HG03354 (cell line): ENCODE measurements around the gene PRKAG2.
"Not testable (repeated sequence)": the region's sequence is repeated elsewhere in the genome, so short reads cannot be mapped to it uniquely, and the experiment has no call there.

Source experiments
- ATAC-seq: cut with Tn5 transposase; IDR thresholded peaks from one replicate; pipeline ENCODE4 v1.9.1; 2021; ENCODE audit warnings: mild to moderate bottlenecking; ENCODE audit not compliant: unreplicated experiment, poor library complexity, severe bottlenecking

Gene PRKAG2

GRCh38 chr7:151839451-151839921, 37.4 kb downstream of the PRKAG2 start:
- ATAC-seq, result peak; percentile 23

GRCh38 chr7:151838861-151839381, 38.0 kb downstream of the PRKAG2 start:
- peak; percentile 72 for ATAC-seq

- no peak for ATAC-seq
These were observed 38.8 kb downstream of the PRKAG2 start for GRCh38 chr7:151838072-151838471.

- ATAC-seq, result no peak
These were observed 39.5 kb downstream of the PRKAG2 start for GRCh38 chr7:151837285-151838042.

DNA sequence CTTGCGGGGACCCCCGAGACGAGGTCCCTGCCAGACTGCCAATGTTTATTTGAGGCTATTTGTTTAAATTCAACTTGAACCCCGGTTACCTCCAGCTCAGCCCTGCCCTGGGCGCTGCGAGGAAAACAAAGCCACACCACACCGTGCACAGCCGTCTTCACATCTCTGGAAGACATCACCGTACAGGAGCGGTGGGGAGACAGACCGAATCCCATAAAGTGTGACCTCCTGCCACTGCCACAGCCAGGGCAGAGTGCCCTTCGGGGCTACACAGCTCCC, 40.0 kb downstream of the PRKAG2 start:
- ATAC-seq, result no peak

DNA sequence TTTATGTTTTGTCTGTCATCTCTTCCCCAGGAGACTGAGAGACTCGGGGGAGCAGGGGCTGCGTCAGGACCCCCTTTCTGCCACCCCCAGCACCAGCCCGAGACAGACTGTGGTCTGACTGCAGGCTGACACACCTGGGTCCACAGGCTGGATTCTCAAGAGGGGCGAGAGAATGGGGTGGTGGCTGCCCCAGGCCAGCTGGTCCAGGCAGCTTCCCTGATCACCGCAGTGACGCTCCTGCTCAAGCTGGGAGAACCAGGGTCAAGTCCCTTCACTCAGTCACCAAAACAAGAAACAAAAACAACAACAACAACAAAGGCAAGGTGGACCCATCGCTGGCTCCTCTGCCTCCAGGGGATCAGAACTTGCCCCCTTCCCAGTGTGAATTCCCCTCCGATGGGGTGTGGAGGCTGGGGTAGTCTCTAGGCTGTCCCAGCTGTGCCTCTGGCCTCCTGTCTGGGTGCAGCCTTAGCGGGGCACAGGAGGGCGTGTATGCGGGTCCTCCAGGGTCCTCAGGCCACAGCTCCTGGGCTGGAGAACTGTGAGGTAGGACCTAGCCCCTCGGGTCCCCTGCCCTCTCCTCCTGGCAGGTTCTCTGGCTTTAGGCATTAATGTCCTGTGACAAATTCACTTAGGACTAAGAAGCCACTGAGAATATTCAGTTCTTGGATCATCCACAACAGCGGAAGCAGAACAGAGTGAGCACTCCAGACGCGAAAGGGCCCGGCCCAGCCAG, 40.6 kb downstream of the PRKAG2 start:
- no peak for ATAC-seq

GRCh38 chr7:151835636-151836035, 41.3 kb downstream of the PRKAG2 start:
- no peak for ATAC-seq

- no peak for ATAC-seq
These were observed 42.5 kb downstream of the PRKAG2 start for GRCh38 chr7:151834271-151835035.

DNA sequence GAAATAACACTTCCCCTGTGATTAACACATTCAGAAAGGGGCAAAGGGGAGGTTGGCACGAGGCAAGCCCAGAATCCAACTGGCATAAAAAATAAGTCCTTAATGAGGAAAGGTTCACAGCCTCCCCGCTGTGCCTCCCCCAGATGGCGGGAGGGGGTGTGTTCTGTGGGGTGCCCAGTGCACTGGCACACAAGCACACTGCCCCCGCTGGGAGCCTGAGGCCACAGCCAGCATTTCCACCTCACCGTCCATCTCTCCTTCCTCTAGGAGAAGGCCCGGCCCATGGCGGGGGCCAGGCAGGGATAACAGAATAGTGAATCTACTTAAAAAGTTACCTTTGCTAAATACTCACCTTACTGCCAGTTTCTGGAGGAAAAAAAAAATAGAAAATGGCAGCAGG, 43.2 kb downstream of the PRKAG2 start:
- ATAC-seq, result no peak

DNA sequence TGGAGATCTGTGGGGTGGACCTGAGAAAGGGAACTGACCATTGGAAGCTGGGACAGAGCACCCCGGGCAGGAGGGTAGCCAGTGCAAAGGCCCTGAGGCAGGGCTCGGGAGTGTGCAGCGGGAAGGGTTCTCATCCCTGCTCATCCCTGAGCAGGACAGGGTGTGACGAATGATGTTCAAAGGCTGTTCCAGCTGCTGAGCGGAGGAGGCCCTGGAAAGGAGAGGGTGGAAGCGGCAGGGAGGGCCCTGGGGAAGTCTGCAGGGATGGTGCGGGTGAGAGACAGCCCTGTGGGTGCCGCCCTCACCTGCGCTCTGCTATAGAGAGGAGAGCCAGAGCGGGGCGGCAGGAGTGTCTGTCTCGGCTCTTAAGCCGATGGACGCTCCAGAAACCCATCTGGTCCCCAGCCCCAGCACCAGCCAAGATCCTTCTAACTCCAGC, 43.7 kb downstream of the PRKAG2 start:
- no peak for ATAC-seq

GRCh38 chr7:151832656-151833055, 44.3 kb downstream of the PRKAG2 start:
- ATAC-seq, result no peak

GRCh38 chr7:151832138-151832537, 44.8 kb downstream of the PRKAG2 start:
- no peak for ATAC-seq

DNA sequence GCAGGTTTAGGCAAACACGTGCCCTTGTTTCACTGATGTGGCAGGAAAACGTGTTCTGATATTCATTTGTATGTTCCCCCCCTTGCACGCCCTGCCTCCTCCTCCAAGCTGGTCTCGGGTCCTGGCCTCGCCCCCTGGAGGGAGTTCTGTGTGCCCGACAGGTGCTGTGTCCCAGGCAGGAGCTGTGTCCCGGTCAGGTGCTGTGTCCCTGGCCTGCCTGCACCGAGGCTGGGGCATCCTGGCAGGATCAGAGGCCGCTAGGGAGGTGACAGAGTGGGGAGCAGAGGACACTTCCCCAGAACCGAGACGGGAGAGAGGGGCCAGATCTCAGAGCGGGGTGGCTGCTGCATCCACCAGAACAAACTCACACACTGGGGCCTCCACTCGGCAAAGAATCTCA, 45.3 kb downstream of the PRKAG2 start:
- no peak for ATAC-seq

DNA sequence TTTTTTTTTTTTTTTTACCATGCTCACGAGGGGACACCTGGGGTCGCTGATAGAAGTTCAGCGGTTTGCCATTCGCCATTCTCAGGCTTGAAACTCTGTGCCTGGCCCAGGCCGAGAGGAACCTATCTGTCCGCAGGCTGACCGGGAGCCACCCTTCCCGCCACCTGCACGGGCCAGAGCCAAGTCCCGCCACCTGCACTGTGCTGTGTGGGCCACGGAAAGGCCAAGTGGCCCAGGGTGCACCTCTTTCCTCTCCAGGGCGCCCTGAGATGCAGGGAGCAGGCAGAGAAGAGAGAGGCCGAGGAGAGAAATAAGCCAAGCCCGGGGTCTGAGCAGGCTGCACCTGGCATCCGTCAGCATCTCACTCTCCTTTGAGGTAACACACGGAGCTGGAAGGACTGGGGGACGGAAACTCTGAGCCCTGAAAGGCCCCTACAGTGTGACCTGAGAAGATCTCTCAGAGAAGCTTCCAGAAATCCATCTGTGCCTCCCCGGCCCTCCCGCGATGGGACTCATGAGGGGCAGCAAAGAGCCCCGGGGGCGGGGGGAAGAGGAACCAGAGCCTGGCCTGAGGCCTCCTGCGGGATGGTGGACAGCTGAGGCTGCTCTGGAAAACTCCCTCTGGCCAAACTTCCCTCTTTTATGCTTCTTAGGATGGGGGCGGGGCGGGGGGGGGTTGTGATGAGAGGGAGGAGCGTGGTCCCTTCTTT, 46.6 kb downstream of the PRKAG2 start:
- ATAC-seq, result no peak

DNA sequence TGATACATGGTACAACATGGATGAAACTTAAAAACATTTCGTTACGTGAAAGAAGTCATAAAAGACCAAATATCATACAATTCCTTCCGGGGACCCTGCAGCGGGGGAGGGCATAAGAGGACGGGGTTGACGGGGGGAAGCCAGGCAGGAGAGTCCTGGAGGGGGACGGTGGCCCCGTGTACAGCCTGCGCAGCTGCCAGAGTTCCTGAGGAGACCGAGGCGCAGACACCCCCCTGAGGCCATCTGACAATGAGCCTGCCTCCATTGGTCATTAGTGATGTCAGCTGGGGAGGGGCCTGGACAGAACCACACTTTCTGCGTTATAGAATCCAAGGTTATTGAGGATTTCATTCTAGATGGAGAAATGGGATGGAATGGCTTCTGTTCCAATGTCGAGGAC, 47.2 kb downstream of the PRKAG2 start:
- ATAC-seq, result no peak

DNA sequence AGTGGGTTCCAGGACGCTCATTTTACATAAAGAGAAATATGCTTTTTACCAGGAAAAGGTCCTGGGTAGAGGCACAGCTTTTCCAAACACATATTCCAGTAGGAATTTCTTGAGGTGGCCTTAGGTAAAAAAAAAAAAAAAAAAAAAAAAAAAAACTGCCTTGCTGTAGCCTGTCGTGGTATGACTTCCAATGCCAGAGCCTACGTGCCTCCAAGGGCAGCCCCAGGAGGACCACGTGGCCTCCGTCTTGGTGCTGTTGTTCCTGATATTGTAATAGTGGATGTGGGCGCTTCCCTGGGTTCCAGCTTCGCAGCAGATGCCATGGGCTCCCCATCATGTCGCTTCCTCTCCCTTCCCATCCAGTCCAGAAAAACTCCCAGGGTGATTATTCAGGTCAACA, 49.3 kb downstream of the PRKAG2 start:
- no peak for ATAC-seq

- ATAC-seq, result not testable (repeated sequence)
These were observed 50.6 kb downstream of the PRKAG2 start for GRCh38 chr7:151826316-151826715.

DNA sequence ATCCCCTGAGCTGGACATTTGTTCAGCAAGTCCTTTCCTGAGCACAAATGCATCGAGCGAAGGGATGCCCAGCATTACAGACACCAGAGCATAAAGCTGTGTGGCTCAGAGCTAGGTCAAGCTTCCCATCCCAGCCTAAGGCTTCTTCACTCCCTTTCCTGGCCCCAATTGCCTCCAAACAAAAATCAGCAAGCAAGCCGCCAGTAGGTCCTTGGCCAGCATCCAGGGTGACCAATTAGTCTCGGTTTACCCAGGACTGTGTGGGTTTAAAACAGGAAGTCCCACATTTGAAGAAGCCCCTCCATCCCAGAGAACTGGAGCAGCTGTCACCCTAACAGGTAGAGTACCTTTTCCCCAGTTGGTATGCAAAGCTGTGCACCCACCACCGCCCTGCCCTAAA, 51.2 kb downstream of the PRKAG2 start:
- no peak for ATAC-seq

- ATAC-seq, result no peak
These were observed 52.5 kb downstream of the PRKAG2 start for GRCh38 chr7:151824373-151824933.
